ENCODE data around the gene ATP6V0D1.
"Not testable (repeated sequence)": the region's sequence is repeated elsewhere in the genome, so short reads cannot be mapped to it uniquely, and the experiment has no call there.

Gene ATP6V0D1

DNA sequence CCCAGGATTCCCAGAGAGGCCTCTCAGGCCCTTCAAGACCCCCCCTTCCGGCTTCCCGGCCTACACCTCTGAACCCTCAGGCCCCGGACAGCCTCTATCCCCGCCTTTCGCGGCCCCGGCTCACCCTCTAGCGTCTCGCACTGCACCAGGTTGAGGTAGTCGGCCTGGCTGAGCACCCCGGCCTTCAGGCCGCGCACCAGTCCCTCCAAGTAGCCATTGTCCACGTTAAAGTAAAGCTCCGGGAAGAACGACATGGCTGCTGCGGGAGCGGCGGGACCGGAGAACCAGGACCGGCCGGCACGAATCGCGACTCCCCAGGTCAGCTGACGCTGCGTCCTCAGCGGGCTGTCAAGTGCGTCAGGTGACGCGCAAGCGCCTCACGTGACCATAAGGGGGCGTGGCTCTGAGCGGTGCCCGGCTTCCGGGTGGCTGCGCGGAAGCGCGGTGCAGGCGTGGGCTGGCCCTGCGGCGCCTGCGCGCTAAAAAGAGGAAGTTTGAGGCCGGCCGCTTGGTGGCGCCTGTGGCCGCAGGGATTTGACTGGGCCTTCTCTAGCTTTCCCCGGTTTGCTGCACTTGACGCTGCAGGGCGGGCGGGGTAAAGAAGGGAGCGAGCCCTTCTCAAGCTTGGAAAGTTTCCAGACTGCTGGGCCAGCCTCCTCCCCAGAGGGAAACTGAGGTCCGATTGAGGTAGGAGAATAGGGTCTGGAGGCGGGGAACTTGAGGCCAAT lies at the start of gene ATP6V0D1:
TSS of gene ATP6V0D1 (minus strand) at position 325 of the 728 bp plus-strand sequence. CDS start at position 254, 71 bp downstream.
- DNase-seq (ENCODE audit: low read depth): peak; percentile 97

GRCh38 chr16:67530013-67530939 lies 49.3 kb upstream of the ATP6V0D1 start:
- peak; percentile 46 for DNase-seq (ENCODE audit: low read depth)

GRCh38 chr16:67529582-67530012 lies 48.6 kb upstream of the ATP6V0D1 start:
- DNase-seq (ENCODE audit: low read depth): no peak

DNA sequence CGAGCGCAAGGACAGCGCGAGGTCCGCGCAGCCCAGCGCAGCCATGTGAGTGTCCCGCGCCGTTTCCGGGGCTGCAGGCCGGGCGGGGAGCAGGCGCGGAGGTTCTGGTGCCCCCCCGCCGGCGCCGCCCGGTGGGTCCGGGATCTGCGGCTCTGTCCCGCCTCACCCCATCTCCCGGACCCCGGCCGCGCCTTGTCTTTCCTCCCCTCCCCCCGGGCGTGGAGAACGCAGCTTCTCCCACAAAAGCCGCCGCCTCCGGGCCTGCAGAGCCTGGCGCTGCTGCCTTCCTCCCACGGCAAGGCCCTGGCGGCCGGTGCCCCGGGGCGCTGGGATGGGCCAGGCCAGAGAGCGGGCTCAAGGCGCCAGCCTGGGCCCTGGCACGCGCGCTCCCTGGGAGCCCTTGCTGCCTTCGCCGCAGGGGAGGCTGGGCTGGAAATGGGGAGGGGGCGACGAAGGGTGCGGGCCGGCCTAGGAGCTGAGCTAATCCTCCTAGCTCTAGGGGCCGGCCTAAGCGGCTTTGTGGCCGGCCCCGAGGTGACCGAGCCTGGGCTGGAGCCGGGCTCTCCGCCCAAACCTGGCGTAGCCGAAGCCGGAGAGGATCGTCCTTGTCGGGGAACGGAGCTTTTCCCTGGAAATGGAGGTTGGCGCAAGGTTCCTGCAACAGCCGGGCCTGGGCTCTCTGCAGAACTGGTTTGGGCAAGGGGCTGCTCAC lies 48.1 kb upstream of the ATP6V0D1 start:
- no peak for DNase-seq (ENCODE audit: low read depth)

- no peak for DNase-seq (ENCODE audit: low read depth)
Measured at GRCh38 chr16:67528222-67528869, 47.4 kb upstream of the ATP6V0D1 start, which contains the start of gene RIPOR1. Gene RIPOR1, plus strand, starts transcription at chr16:67528829. Its CDS starts 9,618 bp downstream, at chr16:67538447.

GRCh38 chr16:67526149-67526791 lies 45.3 kb upstream of the ATP6V0D1 start:
- DNase-seq (ENCODE audit: low read depth): no peak

GRCh38 chr16:67525176-67525860 lies 44.4 kb upstream of the ATP6V0D1 start:
- no peak for DNase-seq (ENCODE audit: low read depth)

DNA sequence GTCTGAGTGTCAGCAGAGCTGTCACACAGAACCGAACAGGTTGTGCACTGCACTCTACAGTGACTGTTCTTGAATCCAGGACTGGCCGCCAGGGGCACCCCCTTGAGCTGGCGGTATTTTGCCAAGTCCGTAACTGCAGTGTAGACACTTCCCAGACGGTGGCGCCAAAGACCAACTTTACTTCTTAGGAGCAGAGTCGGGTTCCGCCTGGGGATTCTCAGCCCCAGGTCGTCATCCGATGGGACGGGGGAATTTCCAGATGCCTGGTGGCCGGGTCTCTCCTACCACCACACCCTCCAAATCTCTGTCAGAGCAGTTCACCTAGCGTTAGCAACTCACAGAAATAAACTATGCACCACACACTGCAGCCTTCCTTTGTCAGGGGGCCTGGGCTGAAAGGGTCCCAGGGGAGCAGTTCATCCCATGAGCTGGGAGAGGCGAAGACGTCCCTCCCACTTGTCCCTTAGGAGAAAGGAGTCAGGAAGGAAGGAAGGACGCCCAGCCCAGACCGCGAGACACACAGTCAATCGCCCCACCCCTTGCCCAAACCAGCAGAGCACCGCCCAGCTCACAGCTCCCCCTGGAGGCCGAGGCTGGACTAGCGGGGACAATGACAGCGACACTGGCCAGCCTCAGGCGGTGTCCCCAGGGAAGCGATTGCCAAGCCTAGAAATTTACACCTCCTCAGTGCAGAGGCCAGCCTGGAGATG lies 40.3 kb upstream of the ATP6V0D1 start:
- DNase-seq (ENCODE audit: low read depth): peak; percentile 92

DNA sequence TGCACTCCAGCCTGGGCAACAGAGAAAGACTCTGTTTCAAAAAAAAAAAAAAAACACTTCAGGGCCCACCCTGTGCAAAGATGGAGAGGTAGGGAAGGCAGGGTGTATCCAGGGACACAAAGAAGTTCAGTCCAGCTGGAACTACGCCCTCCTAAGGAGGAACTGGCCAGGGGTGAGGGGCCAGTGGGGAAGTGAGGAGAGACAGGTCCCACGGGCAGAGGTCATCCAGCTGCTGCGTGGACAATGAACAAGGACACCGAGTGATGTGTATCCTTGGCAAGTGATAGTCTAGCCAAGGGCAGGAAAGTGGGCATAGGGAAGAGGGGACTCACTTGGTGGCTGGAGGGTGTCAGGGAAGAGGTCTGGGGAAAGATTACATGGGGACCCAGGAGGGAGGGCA lies 38.3 kb upstream of the ATP6V0D1 start:
- DNase-seq (ENCODE audit: low read depth): no peak

DNA sequence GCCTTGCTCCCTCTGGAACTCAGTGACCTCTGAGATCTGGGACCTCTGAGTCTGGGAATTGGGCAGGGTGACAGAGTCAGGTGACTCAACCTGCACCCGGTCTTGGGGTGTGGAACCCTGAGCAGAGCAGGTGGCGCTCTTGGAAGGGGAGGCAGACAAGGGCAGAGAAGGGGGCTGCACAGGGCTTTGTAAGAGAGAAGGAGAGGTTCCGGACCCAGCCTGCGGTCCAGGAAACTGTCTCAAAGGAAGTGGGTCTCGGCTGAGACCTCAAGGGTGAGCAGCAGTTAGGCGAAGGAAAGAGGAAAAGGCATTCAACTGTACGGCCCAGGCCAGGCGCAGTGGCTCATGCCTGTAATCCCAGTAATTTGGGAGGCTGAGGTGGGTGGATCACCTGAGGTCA lies 37.7 kb upstream of the ATP6V0D1 start:
- no peak for DNase-seq (ENCODE audit: low read depth)

GRCh38 chr16:67517661-67518423 lies 36.9 kb upstream of the ATP6V0D1 start:
- DNase-seq (ENCODE audit: low read depth): no peak

GRCh38 chr16:67517155-67517445 lies 36.1 kb upstream of the ATP6V0D1 start:
- DNase-seq (ENCODE audit: low read depth): no peak

DNA sequence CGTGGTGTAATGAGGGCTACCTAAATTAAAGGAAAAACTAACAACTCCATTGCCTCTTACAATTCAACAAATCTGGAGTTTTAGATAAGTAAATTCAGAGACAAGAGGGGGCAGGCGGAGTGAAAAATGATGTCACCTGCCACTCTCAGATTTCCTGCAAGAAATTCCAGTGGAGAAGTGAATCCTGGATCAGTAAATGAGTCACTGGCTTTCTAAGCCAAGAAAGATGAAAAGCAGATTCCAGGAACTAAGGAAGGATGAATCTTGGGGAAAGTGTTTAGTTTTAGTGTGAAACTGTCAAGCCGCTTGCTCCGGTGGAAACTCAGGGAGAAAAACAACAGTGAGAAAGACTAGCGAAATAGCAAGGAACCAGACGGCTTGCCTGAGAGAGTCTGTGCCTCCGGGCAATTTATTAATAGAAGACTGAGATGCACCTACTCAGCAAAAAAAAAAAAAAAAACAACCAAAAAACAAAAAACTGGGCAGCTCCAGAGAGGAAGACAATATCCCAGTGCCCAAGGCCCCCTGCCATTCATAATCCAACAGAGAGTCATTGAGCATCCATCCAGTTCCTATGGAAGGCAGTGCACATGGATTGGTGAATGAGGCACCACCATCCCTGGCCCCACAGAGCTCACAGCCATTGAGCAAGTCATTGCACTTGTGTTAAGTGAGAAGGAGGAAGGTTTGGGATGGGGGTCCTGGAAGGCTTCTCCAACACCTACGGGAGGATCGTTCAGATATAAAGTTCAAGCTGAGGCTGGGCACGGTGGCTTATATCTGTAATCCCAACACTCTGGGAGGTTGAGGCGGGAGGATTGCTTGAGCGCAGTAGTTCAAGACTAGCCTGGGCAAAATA lies 35.6 kb upstream of the ATP6V0D1 start:
- no peak for DNase-seq (ENCODE audit: low read depth)

GRCh38 chr16:67514382-67514828 lies 33.4 kb upstream of the ATP6V0D1 start:
- peak; percentile 76 for DNase-seq (ENCODE audit: low read depth)

DNA sequence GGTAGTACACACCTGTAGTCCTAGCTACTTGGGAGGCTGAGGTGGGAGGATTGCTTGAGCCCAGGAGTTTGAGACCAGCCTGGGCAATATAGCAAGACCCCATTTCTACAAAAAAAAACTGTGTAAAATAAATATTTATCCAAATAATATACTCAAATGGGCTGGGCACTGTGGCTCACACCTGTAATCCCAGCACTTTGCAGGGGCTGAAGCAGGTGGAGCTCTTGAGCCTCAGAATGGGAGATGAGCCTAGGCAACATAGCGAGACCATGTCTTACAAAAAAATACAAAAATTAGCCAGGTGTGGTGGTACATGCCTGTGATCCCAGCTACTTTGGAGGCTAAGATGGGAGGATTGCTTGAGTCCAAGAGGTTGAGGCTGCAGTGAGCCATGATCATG lies 32.9 kb upstream of the ATP6V0D1 start:
- not testable (repeated sequence) for DNase-seq (ENCODE audit: low read depth)

GRCh38 chr16:67509016-67509415 lies 28.1 kb upstream of the ATP6V0D1 start:
- no peak for DNase-seq (ENCODE audit: low read depth)

DNA sequence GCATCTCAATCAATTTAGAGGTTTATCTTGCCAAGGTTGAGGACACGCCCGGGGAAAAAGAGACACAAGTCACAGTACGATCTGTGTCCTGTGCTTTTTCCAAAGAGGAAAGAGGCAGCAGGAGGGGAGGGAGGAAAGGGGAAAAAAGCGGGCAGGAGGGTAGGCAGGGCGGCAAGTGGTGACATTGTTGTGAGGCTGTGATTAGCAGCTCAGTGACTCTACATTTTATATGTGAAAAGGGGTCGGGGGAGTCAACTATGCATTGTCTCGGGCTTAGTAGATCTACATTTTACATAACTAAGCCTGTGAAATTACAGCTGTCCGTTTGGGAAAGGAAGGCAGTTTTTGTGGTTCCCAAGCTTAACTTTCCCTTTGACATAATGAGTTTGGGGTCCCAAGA lies 25.5 kb upstream of the ATP6V0D1 start:
- no peak for DNase-seq (ENCODE audit: low read depth)
